ENCODE measurements around the gene PPP2R2D. TPM values are rescaled to one million over a fixed set of nuclear protein-coding genes. Genes with fewer than 3 reads are reported as not detected.

PPP2R2D gene
- polyA plus RNA-seq, 1 donor, result 36.4 TPM

GRCh38 chr10:131977323-131978096 is 76.7 kb downstream of the PPP2R2D start:
- peak; percentile 42 to 70 for DNase-seq
- peak overlapping the region; percentile 20 for H3K27ac ChIP-seq (ENCODE audit: low read length)

GRCh38 chr10:131978366-131978765 is 77.6 kb downstream of the PPP2R2D start:
- no peak for DNase-seq
- WGBS (ENCODE audit: insufficient coverage, low lambda C conversion rate), result no CpG with 5 or more reads among the region's 3 CpGs
- Histone ChIP-seq H3K27me3 (ENCODE audit: control insufficient read depth, insufficient read depth, low read length) (peaks cover 18% of the 10 kb centered on the region), H3K4me1 (ENCODE audit: control insufficient read depth, insufficient read depth, low read length) (peaks cover 19% of the 10 kb centered on the region), H3K4me3 (ENCODE audit: low read length) (no peak overlapping the region), H3K27ac (ENCODE audit: low read length) (no peak overlapping the region), H3K9me3 (ENCODE audit: control insufficient read depth, low read depth, low read length) (peaks cover 5% of the 10 kb centered on the region), H3K36me3 (ENCODE audit: control insufficient read depth, insufficient read depth, low read length) (peaks cover 3% of the 10 kb centered on the region)

More at GRCh38 chr10:131977323-131978096, 76.7 kb downstream of the PPP2R2D start:
- no CpG with 5 or more reads among the region's 13 CpGs for WGBS (ENCODE audit: insufficient coverage, low lambda C conversion rate)
- peaks cover 10% of the 10 kb centered on the region for H3K27me3 ChIP-seq (ENCODE audit: control insufficient read depth, insufficient read depth, low read length)
- H3K36me3 ChIP-seq (ENCODE audit: control insufficient read depth, insufficient read depth, low read length), result peaks cover 3% of the 10 kb centered on the region
- H3K4me1 ChIP-seq (ENCODE audit: control insufficient read depth, insufficient read depth, low read length), result peaks cover 19% of the 10 kb centered on the region
- H3K4me3 ChIP-seq (ENCODE audit: low read length), result no peak overlapping the region
- H3K9me3 ChIP-seq (ENCODE audit: control insufficient read depth, low read depth, low read length), result no peaks in the 10 kb centered on the region

GRCh38 chr10:131978851-131979250 is 78.0 kb downstream of the PPP2R2D start:
- H3K4me3 ChIP-seq (ENCODE audit: low read length), result no peak overlapping the region
- H3K27me3 ChIP-seq (ENCODE audit: control insufficient read depth, insufficient read depth, low read length), result peaks cover 19% of the 10 kb centered on the region
- no peaks in the 10 kb centered on the region for H3K36me3 ChIP-seq (ENCODE audit: control insufficient read depth, insufficient read depth, low read length)
- DNase-seq, result no peak
- no peak overlapping the region for H3K27ac ChIP-seq (ENCODE audit: low read length)
- no CpG with 5 or more reads among the region's 6 CpGs for WGBS (ENCODE audit: insufficient coverage, low lambda C conversion rate)
- H3K9me3 ChIP-seq (ENCODE audit: control insufficient read depth, low read depth, low read length), result peaks cover 5% of the 10 kb centered on the region
- peaks cover 19% of the 10 kb centered on the region for H3K4me1 ChIP-seq (ENCODE audit: control insufficient read depth, insufficient read depth, low read length)

GRCh38 chr10:131979336-131979735 is 78.5 kb downstream of the PPP2R2D start:
- no peak for DNase-seq
- peaks cover 19% of the 10 kb centered on the region for H3K27me3 ChIP-seq (ENCODE audit: control insufficient read depth, insufficient read depth, low read length)
- H3K9me3 ChIP-seq (ENCODE audit: control insufficient read depth, low read depth, low read length), result peaks cover 5% of the 10 kb centered on the region
- H3K36me3 ChIP-seq (ENCODE audit: control insufficient read depth, insufficient read depth, low read length), result no peaks in the 10 kb centered on the region
- peak overlapping the region; percentile 40 for H3K4me3 ChIP-seq (ENCODE audit: low read length)
- no peak overlapping the region for H3K27ac ChIP-seq (ENCODE audit: low read length)
- WGBS (ENCODE audit: insufficient coverage, low lambda C conversion rate), result no CpG with 5 or more reads among the region's 7 CpGs
- peaks cover 19% of the 10 kb centered on the region for H3K4me1 ChIP-seq (ENCODE audit: control insufficient read depth, insufficient read depth, low read length)

GRCh38 chr10:131979821-131980270 is 79.0 kb downstream of the PPP2R2D start:
- Histone ChIP-seq H3K36me3 (ENCODE audit: control insufficient read depth, insufficient read depth, low read length) (no peaks in the 10 kb centered on the region), H3K4me3 (ENCODE audit: low read length) (peak overlapping the region; percentile 40), H3K27ac (ENCODE audit: low read length) (no peak overlapping the region), H3K4me1 (ENCODE audit: control insufficient read depth, insufficient read depth, low read length) (peaks cover 19% of the 10 kb centered on the region), H3K9me3 (ENCODE audit: control insufficient read depth, low read depth, low read length) (peaks cover 5% of the 10 kb centered on the region), H3K27me3 (ENCODE audit: control insufficient read depth, insufficient read depth, low read length) (peaks cover 19% of the 10 kb centered on the region)
- WGBS (ENCODE audit: insufficient coverage, low lambda C conversion rate), result no CpG with 5 or more reads among the region's 30 CpGs
- DNase-seq, result peak in 1 of 2 donors; percentile 14

GRCh38 chr10:131980321-131980720 is 79.5 kb downstream of the PPP2R2D start:
- peaks cover 19% of the 10 kb centered on the region for H3K27me3 ChIP-seq (ENCODE audit: control insufficient read depth, insufficient read depth, low read length)
- peaks cover 19% of the 10 kb centered on the region for H3K4me1 ChIP-seq (ENCODE audit: control insufficient read depth, insufficient read depth, low read length)
- peaks cover 5% of the 10 kb centered on the region for H3K9me3 ChIP-seq (ENCODE audit: control insufficient read depth, low read depth, low read length)
- peak overlapping the region; percentile 62 for H3K4me3 ChIP-seq (ENCODE audit: low read length)
- H3K27ac ChIP-seq (ENCODE audit: low read length), result no peak overlapping the region
- 92% methylated on average over 2 of the region's 8 CpGs for WGBS (ENCODE audit: insufficient coverage, low lambda C conversion rate)
- DNase-seq, result no peak
- H3K36me3 ChIP-seq (ENCODE audit: control insufficient read depth, insufficient read depth, low read length), result no peaks in the 10 kb centered on the region

GRCh38 chr10:131980761-131981428 is 80.1 kb downstream of the PPP2R2D start:
- 0% methylated on average over 3 of the region's 31 CpGs for WGBS (ENCODE audit: insufficient coverage, low lambda C conversion rate)

GRCh38 chr10:131981429-131982184 is 80.8 kb downstream of the PPP2R2D start, which contains the start of gene BNIP3:
Gene BNIP3, minus strand, starts transcription at chr10:131981923. Its CDS starts 117 bp downstream, at chr10:131981806.
- peaks cover 5% of the 10 kb centered on the region for H3K9me3 ChIP-seq (ENCODE audit: control insufficient read depth, low read depth, low read length)
- H3K27ac ChIP-seq (ENCODE audit: low read length), result peak within 1 kb of the TSS; percentile 70
- H3K4me1 ChIP-seq (ENCODE audit: control insufficient read depth, insufficient read depth, low read length), result peaks cover 19% of the 10 kb centered on the region
- no peaks in the 10 kb centered on the region for H3K36me3 ChIP-seq (ENCODE audit: control insufficient read depth, insufficient read depth, low read length)
- H3K27me3 ChIP-seq (ENCODE audit: control insufficient read depth, insufficient read depth, low read length), result peaks cover 19% of the 10 kb centered on the region
- WGBS (ENCODE audit: insufficient coverage, low lambda C conversion rate), result no CpG with 5 or more reads among the region's 100 CpGs
- peak; percentile 95 to 97 for DNase-seq
- H3K4me3 ChIP-seq (ENCODE audit: low read length), result peak within 1 kb of the TSS; percentile 62

More at GRCh38 chr10:131980761-131981428, 80.1 kb downstream of the PPP2R2D start:
- H3K27me3 ChIP-seq (ENCODE audit: control insufficient read depth, insufficient read depth, low read length), result peaks cover 19% of the 10 kb centered on the region
- H3K4me3 ChIP-seq (ENCODE audit: low read length), result peak overlapping the region; percentile 62
- peaks cover 19% of the 10 kb centered on the region for H3K4me1 ChIP-seq (ENCODE audit: control insufficient read depth, insufficient read depth, low read length)
- peak overlapping the region; percentile 70 for H3K27ac ChIP-seq (ENCODE audit: low read length)
- DNase-seq, result peak in 1 of 2 donors; percentile 59
- H3K36me3 ChIP-seq (ENCODE audit: control insufficient read depth, insufficient read depth, low read length), result no peaks in the 10 kb centered on the region
- H3K9me3 ChIP-seq (ENCODE audit: control insufficient read depth, low read depth, low read length), result peaks cover 5% of the 10 kb centered on the region

- Histone ChIP-seq H3K4me3 (ENCODE audit: low read length) (peak overlapping the region; percentile 48), H3K4me1 (ENCODE audit: control insufficient read depth, insufficient read depth, low read length) (peaks cover 18% of the 10 kb centered on the region), H3K36me3 (ENCODE audit: control insufficient read depth, insufficient read depth, low read length) (no peaks in the 10 kb centered on the region), H3K27ac (ENCODE audit: low read length) (no peak overlapping the region), H3K27me3 (ENCODE audit: control insufficient read depth, insufficient read depth, low read length) (peaks cover 19% of the 10 kb centered on the region), H3K9me3 (ENCODE audit: control insufficient read depth, low read depth, low read length) (peaks cover 5% of the 10 kb centered on the region)
- no CpG with 5 or more reads among the region's 83 CpGs for WGBS (ENCODE audit: insufficient coverage, low lambda C conversion rate)
- DNase-seq, result no peak
Measured at GRCh38 chr10:131982185-131982756, 81.5 kb downstream of the PPP2R2D start.
